SK-N-MC (cell line): ENCODE results near the gene ZNG1F.
"Not testable (repeated sequence)": the region's sequence is repeated elsewhere in the genome, so short reads cannot be mapped to it uniquely, and the experiment has no call there.

Experiments used
- DNase-seq: peaks from one replicate; pipeline ENCODE4 v3.0.0-alpha.2; 2011; ENCODE audit warnings: low read depth, low spot score
- H3K27ac ChIP-seq: fragments of 200-600 bp; sonication (generic); 2 replicates; pipeline ENCODE4 v1.5.1; 2016; ENCODE audit warnings: mixed run types
- H3K36me3 ChIP-seq: fragments of 200-600 bp; sonication (generic); 2 replicates; pipeline ENCODE4 v1.6.1; 2017; ENCODE audit warnings: antibody characterized with exemption, low read length, mixed read lengths; ENCODE audit not compliant: insufficient read depth
- H3K4me3 ChIP-seq: fragments of 200-600 bp; sonication (generic); 2 replicates; pipeline ENCODE4 v1.5.1; 2016
- H3K9ac ChIP-seq: fragments of 200-600 bp; sonication (generic); 2 replicates; pipeline ENCODE4 v1.8.0; 2017; ENCODE audit warnings: mixed run types, mixed read lengths; ENCODE audit not compliant: insufficient read length
- H3K9me3 ChIP-seq: fragments of 200-600 bp; sonication (generic); 2 replicates; pipeline ENCODE4 v1.6.1; 2017; ENCODE audit warnings: low read depth, mild to moderate bottlenecking, antibody characterized with exemption, low read length, moderate library complexity, mixed read lengths
- FOXP2 ChIP-seq: optimal IDR thresholded peaks from 2 replicates; pipeline ENCODE3; 2011; ENCODE audit warnings: mild to moderate bottlenecking, moderate library complexity; ENCODE audit not compliant: insufficient read depth; ENCODE audit errors: extremely low read length, control extremely low read depth

The ZNG1F gene

DNA sequence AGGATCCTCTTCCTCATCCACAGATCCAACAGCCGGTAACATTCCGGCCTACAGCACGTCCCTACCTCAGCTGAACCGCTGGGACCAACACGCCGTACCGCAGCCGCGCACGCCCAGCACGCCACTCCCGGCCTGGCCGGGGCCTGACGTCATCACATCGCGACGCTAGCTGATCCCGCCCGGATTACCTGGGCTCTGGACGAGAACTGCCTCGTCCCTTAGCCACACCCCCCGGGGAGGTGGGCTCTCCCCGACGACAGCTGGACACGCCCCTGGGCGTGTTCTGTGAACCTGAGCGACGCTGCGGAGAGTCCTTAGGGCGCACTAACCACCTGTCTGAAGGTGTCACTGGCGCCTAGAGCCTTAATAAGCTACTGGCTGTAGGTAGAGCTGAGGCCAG, at the start of gene ZNG1F:
TSS of gene ZNG1F (minus strand) at position 101 of the 400 bp plus-strand sequence. CDS start at position 42, 59 bp downstream.
- H3K9ac ChIP-seq, H3K36me3 ChIP-seq: not testable (repeated sequence)

DNA sequence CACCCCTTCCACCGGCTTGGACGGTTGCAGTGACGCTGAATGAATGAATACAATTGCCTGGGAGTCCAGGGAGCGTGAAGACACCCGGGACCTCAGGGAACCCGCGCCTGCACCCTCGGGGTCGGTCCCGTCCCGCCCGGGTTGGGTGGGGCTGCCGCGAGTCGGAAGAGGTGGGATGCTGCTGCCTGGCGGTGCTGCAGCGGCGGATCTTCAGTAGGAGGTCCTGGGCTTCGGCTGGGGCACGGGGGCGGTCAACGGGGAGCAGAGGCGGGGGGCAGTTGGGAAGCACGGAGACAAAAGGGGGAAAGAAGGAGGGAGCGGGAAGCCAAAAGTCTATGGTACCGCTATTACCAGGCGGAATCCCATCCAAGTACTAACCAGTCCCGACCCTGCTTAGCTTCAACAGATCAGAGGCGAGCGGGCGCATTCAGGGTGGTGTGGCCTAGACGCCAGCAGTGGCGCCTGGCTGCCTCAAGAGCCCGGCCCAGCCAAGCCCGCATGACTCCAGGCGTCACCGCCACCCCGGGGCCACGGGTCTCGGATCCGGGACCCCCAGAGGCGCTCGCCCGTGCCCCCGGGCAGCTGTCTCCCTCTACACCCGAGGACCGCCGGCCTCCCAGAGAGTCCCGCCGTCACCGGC, 48.1 kb upstream of the ZNG1F start:
- DNase-seq, H3K9me3 ChIP-seq, H3K27ac ChIP-seq, H3K9ac ChIP-seq, H3K4me3 ChIP-seq, H3K36me3 ChIP-seq: not testable (repeated sequence)

More for the DNA sequence above, at the start of gene ZNG1F:
- not testable (repeated sequence) for H3K4me3 ChIP-seq, H3K9me3 ChIP-seq, H3K27ac ChIP-seq, DNase-seq

DNA sequence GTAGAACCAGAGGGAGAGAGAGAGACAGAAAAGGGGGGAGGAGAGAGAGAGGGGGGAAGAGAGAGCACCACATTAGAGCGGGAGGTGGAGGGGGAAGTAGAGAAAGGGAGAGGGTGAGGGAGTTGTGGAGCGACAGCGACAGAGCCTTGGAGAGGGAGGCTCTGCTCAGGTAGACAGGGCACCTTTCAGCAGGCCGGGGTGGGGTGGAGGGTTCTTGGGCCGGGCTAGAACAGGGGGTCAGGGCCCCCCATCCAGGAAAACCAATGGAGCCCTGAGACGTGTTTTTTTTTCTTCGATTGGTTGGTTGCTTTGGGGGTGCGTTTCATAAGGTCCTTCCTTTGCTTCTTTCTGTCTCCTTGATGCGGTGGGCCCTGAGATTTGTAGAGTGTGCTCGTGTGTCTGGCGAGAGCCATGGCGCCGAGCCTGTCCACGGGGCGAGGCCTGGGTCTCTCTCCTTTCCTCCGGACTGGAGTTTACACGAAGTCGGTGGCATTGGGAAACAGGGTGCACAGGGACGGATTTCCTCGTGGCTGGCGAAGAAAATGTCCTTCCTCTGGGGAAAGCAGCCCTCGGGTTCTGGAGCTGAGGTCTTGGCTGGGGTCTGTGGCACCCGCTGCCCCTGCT, 47.5 kb upstream of the ZNG1F start:
- H3K9ac ChIP-seq, H3K36me3 ChIP-seq, H3K27ac ChIP-seq, DNase-seq, H3K9me3 ChIP-seq, H3K4me3 ChIP-seq: not testable (repeated sequence)

DNA sequence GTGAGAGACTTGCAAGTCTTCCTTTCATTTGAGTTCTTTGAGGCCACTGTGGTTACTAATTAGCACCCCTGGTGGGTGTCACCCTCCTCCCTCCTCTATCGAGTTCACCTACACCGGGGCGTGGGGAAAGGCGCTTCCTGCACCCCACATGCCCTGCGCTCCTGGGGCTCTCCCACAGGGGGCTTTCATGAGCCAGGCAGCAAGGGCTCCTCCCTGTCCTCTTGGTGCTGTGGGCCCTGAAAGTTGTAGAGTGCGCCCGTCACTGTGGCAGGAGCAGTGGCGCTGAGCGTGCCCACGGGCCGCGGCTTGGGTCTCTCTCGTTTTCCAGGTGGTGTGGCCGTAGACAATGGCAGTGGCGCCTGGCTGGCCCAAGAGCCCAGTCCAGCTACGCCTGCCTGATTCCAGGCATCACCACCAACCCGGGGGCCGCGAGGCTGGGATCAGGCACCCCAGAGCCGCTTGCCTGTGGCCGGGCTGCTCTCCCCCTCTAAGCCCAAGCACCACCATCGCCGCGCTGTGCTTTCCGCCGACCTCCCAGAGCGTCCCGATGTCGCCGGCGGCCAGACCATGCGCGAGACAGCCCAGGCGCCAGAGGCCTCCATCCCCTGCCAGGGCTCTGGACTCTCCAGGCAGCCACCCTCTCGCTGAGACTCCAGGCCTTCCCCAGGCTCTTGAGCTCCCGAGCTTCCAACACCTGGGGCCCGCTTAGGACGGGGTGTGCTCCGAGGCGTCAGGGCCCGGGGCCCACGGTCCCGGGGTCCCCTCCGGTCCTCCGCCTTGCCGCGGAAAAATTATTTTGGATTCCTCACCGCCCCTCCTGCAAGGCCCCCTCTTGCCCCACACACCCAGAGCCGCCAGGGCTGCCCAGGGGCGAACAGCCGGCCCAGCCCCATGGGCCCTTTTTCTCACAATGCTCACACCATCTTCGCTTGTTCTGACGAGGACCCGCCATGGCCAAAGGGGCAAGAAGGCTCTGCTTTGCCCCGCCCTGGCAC, 46.0 kb upstream of the ZNG1F start:
- not testable (repeated sequence) for H3K27ac ChIP-seq, H3K9me3 ChIP-seq, H3K9ac ChIP-seq, DNase-seq, H3K36me3 ChIP-seq, H3K4me3 ChIP-seq

DNA sequence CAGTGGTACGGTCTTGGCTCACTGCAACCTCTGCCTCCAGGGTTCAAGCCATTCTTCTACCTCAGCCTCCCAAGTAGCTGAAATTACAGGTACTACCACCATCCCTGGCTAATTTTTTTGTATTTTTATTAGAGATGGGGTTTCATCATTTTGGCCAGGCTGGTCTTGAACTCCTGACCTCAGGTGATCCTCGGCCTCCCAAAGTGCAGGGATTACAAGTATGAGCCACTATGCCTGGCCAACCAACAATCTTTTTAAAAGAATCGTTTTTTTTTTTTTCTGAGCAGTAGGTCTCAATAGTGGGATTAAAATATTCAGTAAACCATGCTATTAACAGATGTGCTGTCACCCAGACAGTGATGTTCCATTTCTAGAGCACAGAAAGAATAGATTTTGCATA, 45.1 kb upstream of the ZNG1F start:
- H3K9me3 ChIP-seq, H3K9ac ChIP-seq, H3K4me3 ChIP-seq, H3K36me3 ChIP-seq, DNase-seq, H3K27ac ChIP-seq: not testable (repeated sequence)

DNA sequence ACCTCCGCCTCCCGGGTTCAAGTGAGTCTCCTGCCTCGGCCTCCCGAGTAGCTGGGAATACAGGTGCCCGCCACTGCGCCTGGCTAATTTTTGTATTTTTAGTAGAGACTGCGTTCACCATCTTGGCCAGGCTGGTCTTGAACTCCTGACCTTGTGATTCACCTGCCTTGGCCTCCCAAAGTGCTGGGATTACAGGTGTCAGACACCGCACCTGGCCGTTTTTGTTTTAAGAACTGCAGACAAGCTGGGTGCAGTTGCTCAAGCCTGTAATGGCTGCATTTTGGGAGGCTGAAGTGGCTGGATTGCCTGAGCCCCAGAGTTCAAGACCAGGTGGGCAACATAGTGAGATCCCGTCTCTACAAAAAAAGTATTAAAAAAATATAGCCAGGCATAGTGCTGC, 43.2 kb upstream of the ZNG1F start:
- not testable (repeated sequence) for H3K27ac ChIP-seq, H3K9me3 ChIP-seq, H3K4me3 ChIP-seq, H3K36me3 ChIP-seq, DNase-seq, H3K9ac ChIP-seq

DNA sequence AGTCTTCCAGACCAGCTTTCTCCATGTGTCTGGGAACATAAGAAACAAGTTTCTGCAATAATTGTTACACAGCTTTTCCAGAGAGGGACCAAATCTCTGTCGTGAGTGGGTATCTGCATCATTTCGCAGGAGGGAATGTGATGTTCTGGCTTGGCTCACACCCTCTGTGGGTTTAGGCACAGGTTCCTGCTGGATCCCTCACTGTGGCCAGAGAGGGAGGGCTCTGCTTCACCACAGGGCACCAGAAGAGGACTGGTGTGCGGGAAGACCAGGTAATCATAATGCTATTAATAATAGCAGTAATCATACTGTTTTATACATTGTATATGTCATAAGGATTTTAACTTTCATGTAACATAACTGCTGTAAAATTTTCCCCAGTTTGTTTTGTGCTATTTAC, 41.3 kb upstream of the ZNG1F start:
- not testable (repeated sequence) for H3K27ac ChIP-seq, H3K4me3 ChIP-seq, H3K9me3 ChIP-seq, H3K36me3 ChIP-seq, DNase-seq, H3K9ac ChIP-seq

DNA sequence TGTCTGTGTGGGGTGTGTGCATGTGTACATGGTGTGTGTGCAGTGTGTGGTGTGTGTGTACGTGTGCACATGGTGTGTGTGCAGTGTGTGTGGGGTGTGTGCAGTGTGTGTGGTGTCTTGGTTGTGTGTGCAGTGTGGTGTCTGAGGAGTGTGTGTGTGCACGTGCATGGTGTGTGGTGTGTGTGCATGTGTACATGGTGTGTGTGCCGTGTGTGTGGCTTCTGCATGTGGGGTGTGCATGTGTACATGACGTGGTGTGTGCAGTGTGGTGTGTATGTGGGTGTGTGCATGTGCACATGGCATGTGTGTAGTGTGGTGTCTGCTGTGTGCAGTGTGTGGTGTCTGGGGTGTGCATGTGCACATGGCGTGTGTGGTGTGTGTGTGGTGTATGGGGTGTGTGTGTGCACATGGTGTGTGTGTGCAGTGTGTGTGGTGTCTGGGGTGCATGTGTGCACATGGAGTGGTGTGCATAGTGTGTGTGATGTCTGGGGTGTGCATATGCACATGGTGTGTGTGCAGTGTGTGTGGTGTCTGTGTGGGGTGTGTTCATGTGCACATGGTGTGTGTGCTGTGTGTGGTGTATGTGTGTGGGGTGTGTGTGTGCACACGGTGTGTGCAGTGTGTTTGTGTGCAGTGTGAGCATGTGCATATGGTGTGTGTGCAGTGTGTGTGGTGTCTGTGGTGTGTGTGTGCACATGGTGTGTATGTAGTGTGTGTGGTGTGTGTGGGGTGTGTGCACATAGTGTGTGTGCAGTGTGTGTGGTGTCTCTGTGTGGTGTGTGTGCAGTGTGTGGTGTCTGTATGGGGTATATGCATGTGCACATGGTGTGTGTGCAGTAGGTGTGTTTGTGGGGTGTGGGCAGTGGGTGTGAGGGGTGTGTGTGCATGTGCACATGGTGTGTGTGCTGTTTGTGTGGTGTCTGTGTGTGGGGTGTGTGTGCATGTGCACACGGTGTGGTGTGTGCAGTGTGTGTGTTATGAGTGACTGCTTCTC, 40.6 kb upstream of the ZNG1F start:
- no peak for TF ChIP-seq FOXP2
- H3K9me3 ChIP-seq: no peaks in the 10 kb centered on the region
- H3K9ac ChIP-seq: no peak overlapping the region
- H3K27ac ChIP-seq: no peak overlapping the region
- H3K36me3 ChIP-seq: no peaks in the 10 kb centered on the region
- no peak for DNase-seq
- H3K4me3 ChIP-seq: no peak overlapping the region

DNA sequence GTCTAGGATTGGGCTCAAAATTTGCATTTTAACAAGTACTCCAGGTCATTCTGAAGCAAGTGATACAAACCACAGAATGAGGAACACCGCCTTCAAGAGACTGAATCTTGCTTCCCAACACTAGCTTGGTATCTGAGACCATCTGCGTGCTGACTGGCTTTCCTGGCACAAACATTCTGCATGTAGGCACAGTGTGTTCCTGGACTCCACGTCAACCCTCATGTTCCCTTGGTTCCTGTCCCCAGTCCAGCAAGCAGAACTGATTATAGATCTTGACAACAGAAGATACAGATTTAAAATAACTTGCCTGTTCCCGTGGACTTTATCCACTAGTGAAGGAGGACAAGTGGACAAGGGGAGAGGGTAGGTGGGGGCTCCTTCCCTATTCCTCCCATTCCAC, 30.7 kb upstream of the ZNG1F start:
- H3K36me3 ChIP-seq: not testable (repeated sequence)

DNA sequence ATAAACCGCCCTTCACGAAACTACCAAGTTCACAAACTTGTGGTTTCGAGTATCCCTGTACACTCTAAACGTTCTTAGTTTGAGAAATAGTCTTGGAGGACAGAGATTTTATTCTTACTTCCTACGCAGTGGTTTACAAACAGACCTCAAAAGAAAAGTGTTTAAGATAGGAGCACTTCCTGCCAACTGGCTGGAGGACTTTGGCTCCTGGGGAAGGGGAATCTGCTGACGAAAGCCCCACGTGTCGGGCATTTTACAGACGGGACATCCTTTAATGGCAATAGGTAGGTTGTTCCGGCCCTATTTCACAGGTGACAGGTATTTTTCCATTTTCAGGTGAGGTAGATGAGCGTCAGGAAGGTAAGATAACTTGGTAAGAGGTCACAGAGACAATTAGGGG, 678 bp downstream of the ZNG1F start:
- not testable (repeated sequence) for H3K9me3 ChIP-seq, H3K4me3 ChIP-seq

More for the DNA sequence above, 30.7 kb upstream of the ZNG1F start:
- H3K9me3 ChIP-seq, H3K4me3 ChIP-seq, H3K27ac ChIP-seq, H3K9ac ChIP-seq, DNase-seq: not testable (repeated sequence)

DNA sequence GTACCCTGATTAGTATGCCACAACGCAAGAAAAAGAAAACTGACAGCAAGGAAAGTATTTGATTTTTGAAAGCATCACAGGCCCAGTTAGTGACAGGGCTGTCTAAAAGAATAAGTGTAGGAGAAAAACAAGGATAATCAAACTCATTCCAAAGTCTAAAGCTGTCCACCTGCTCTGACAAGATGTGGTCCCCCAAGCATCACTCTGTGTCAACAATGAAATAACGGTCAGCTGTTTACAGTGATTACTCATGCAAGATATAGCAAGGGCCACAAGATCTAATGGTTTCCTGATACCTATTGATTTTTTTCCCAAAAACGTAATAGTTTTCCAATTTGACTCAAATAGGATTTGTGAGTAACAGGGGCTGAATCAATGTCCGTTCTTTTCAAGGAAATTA, 14.1 kb downstream of the ZNG1F start:
- H3K9ac ChIP-seq, DNase-seq, H3K36me3 ChIP-seq, H3K27ac ChIP-seq, H3K4me3 ChIP-seq, H3K9me3 ChIP-seq: not testable (repeated sequence)

More for the DNA sequence above, 678 bp downstream of the ZNG1F start:
- H3K27ac ChIP-seq, H3K9ac ChIP-seq, H3K36me3 ChIP-seq, DNase-seq: not testable (repeated sequence)

DNA sequence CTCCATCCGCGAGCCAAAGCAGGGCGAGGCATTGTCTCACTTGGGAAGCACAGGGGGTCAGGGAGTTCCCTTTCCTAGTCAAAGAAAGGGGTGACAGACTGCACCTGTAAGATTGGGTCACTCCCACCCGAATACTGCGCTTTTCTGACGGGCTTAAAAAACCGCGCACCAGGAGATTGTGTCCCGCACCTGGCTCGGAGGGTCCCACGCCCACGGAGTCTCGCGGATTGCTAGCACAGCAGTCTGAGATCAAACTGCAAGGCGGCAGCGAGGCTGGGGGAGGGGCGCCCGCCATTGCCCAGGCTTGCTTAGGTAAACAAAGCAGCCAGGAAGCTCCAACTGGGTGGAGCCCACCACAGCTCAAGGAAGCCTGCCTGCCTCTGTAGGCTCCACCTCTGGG, 39.0 kb downstream of the ZNG1F start:
- not testable (repeated sequence) for H3K4me3 ChIP-seq, DNase-seq, H3K9ac ChIP-seq, H3K27ac ChIP-seq, H3K9me3 ChIP-seq, H3K36me3 ChIP-seq

DNA sequence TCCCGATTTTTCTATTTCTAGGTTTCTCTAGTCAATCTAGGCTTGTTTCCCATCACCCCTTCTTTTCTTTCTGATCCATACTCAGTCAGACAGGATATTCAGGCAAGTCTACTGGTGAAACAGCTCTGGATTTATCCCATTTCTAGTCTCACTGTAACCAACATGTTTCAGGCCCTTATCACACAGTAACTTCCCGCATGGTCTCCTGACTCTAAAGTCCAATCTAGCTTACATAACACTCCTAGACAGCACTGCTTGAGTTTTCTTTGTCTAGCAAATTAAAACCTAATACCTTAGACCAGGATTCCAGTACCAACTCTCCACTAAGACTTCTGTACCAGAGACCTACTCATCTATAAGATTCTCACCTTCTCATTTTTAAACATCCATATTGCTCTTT, 47.2 kb downstream of the ZNG1F start:
- not testable (repeated sequence) for H3K36me3 ChIP-seq, H3K4me3 ChIP-seq, DNase-seq, H3K27ac ChIP-seq, H3K9ac ChIP-seq, H3K9me3 ChIP-seq
